GM12878 (cell line): ENCODE results near the gene TRUB1. TPM values are rescaled to one million over a fixed set of nuclear protein-coding genes. Genes with fewer than 3 reads are reported as not detected.

ENCODE experiments used
- ATF2 ChIP-seq: IDR thresholded peaks from 2 replicates; pipeline ENCODE4 v1.6.1; 2012; ENCODE audit warnings: low read length, inconsistent platforms
- BCL11A ChIP-seq: IDR thresholded peaks from 2 replicates; pipeline ENCODE4 v1.6.1; 2011; ENCODE audit warnings: low read depth, low read length
- EZH2 ChIP-seq: IDR thresholded peaks from 2 replicates; pipeline ENCODE4 v1.6.1; 2012; ENCODE audit warnings: low read depth, mild to moderate bottlenecking, control low read depth, inconsistent platforms, low read length, borderline replicate concordance; ENCODE audit not compliant: control insufficient read depth
- IKZF2 ChIP-seq, 2 experiments: fragments of 450-650 bp; IDR thresholded peaks; 2 replicates each; pipeline ENCODE4 v1.6.1; 2017; ENCODE audit warnings: mild to moderate bottlenecking in 2 of 2, moderate library complexity in 2 of 2
- KAT2A ChIP-seq: conservative IDR thresholded peaks from 2 replicates; pipeline ENCODE4 v1.6.1; 2011; ENCODE audit warnings: low read depth, low read length; ENCODE audit not compliant: control insufficient read depth
- MEF2B ChIP-seq: fragments of 450-650 bp; IDR thresholded peaks from 2 replicates; pipeline ENCODE4 v1.6.1; 2018; ENCODE audit warnings: mild to moderate bottlenecking, moderate library complexity; ENCODE audit not compliant: partially characterized antibody, poor library complexity, severe bottlenecking
- MYC ChIP-seq: IDR thresholded peaks from 2 replicates; pipeline ENCODE4 v1.6.1; 2011; ENCODE audit warnings: mild to moderate bottlenecking, low read length, moderate library complexity, inconsistent platforms; ENCODE audit not compliant: insufficient read depth, insufficient replicate concordance, insufficient read length, severe bottlenecking
- NFIC ChIP-seq: IDR thresholded peaks from 2 replicates; pipeline ENCODE4 v1.6.1; 2012; ENCODE audit warnings: low read depth, mild to moderate bottlenecking, inconsistent platforms, low read length, moderate library complexity
- POLR2AphosphoS2 ChIP-seq: IDR thresholded peaks from 2 replicates; pipeline ENCODE4 v1.6.1; 2011; ENCODE audit warnings: low read depth, mild to moderate bottlenecking, low read length, improper control_type of control experiment, moderate library complexity
- SKIL ChIP-seq: fragments of 450-650 bp; IDR thresholded peaks from 2 replicates; pipeline ENCODE4 v1.6.1; 2017; ENCODE audit warnings: mild to moderate bottlenecking, low read depth, inconsistent platforms; ENCODE audit not compliant: poor library complexity, severe bottlenecking
- SMARCA5 ChIP-seq: fragments of 450-650 bp; IDR thresholded peaks from 2 replicates; pipeline ENCODE4 v1.6.1; 2017; ENCODE audit warnings: mild to moderate bottlenecking
- USF1 ChIP-seq: IDR thresholded peaks from 2 replicates; pipeline ENCODE4 v1.6.1; 2011; ENCODE audit warnings: borderline replicate concordance, low read depth, mild to moderate bottlenecking, moderate library complexity, mixed read lengths, low read length; ENCODE audit not compliant: insufficient read depth; ENCODE audit errors: extremely low read length
- polyA plus RNA-seq, 11 experiments: library from polyadenylated mRNA; depleted of rRNA in 4 of 11; unstranded in 6 of 11; stranded (reverse) in 5 of 11; fragments of >200 nt; fragmentation: Nextera tagmentation in 4 of 11; fragmentation: Illumina TruSeq in 1 of 11; extraction: Ambion mirVana in 4 of 11; extraction: Trizol in 1 of 11; gene quantifications; 1 replicate in 1 of 11; 2 replicates in 10 of 11; pipeline versions ENCODE4 v1.2.1 to v1.2.3, GENCODE V29; 2011 to 2016; ENCODE audit warnings: inconsistent platforms in 2 of 11, missing spikeins in 2 of 11, low read depth in 1 of 11
- total RNA-seq, 4 experiments: library from RNA; depleted of rRNA in 3 of 4; stranded (reverse); fragments of >200 nt in 3 of 4; fragmentation: Illumina TruSeq in 1 of 4; extraction: Trizol in 1 of 4; gene quantifications; 2 replicates each; pipeline versions ENCODE4 v1.2.1 to v1.2.3, GENCODE V29; 2013 to 2021

TRUB1 gene
- total and polyA plus RNA-seq, 10 of the 15 experiments (the other 5 are each of a cell fraction or from before 2014, with no cell fraction given): 8.1 to 24.0 (median 15.9) TPM

DNA sequence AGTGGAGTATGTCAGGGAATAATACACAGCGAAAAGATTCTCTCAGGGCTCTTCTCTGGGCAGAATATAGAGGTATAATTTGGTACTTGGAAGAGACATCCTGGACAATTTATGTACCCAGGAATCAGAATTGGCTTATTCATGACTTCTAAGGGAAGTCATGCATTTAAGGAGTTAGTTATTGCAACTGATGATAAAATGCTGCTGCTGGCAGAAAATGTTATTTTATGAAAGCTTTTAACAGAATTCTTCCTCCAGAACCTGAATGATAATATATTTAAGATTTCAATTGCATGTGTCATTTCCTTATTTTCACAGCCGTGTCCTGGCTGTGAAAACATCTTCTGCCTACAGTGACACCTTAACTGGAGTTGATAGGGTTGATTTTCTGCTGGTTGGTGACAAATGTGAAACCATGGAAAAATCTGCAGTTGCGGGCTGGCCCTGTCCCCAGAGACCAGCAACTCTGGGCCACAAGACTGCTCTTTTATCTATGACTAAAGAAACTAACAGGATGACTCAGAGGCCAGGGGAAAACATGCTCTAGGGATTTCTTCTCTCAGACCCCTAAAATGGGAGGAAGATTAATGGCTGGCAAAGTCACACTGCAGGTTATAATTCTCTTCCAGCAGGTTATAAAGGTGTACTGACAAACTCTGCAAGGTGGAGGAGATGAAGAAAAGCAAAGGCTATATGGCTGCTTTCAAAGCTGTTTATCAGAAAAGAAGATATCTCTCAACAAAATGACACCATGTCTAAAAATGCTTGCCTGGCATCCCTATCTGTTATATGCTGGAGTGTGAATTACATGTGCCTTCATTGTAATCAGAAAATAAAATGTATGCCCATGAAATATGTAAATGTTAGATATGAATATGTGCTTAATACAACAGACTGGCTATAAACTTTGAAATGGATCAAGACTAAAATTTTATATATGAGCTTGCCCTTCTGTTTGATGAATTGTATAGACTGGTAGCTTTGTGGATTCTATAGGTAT, 12.1 kb upstream of the TRUB1 start (continued):
- TF ChIP-seq KAT2A (no peak), NFIC (peak; percentile 75; the same call in 1 of the 2 replicates), SKIL (no peak), ATF2 (peak; percentile 55; the same call in 1 of the 2 replicates), POLR2AphosphoS2 (no peak), EZH2 (no peak), MYC (no peak), SMARCA5 (no peak), MEF2B (peak; percentile 83), BCL11A (0 out of 2 replicates have a peak, but pooled peaks have one; percentile 32), USF1 (no peak), IKZF2 (IDR thresholded peaks at IDR 0.05) (peak; percentile 64 to 79; a peak in 3 of 4 replicates)
